Measurements from ENCODE around the gene HEPN1.
"Not testable (repeated sequence)": the region's sequence is repeated elsewhere in the genome, so short reads cannot be mapped to it uniquely, and the experiment has no call there.

The HEPN1 gene

GRCh38 chr11:124944565-124944964 is 25.5 kb downstream of the HEPN1 start:
- no peak for DNase-seq

GRCh38 chr11:124945826-124946225 is 26.8 kb downstream of the HEPN1 start:
- no peak for DNase-seq

GRCh38 chr11:124946735-124947141 is 27.7 kb downstream of the HEPN1 start:
- DNase-seq, result no peak

GRCh38 chr11:124950601-124951330 is 31.7 kb downstream of the HEPN1 start:
- no peak for DNase-seq

- no peak for DNase-seq
These were observed 32.3 kb downstream of the HEPN1 start for GRCh38 chr11:124951341-124951740.

GRCh38 chr11:124953753-124954589 is 34.9 kb downstream of the HEPN1 start, which contains the start of gene CCDC15:
Gene CCDC15, plus strand, starts transcription at chr11:124954202. Its CDS starts 531 bp downstream, at chr11:124954733.
- peak; percentile 96 to 97 for DNase-seq

GRCh38 chr11:124954590-124954955 is 35.5 kb downstream of the HEPN1 start:
- DNase-seq, result no peak

GRCh38 chr11:124955035-124955434 is 36.0 kb downstream of the HEPN1 start:
- DNase-seq, result no peak

- peak in 1 of 2 donors; percentile 39 for DNase-seq
These were observed 43.0 kb downstream of the HEPN1 start for GRCh38 chr11:124961972-124962609.

GRCh38 chr11:124968197-124968596 is 49.1 kb downstream of the HEPN1 start:
- not testable (repeated sequence) for DNase-seq

All from activated CD4-positive, alpha-beta T cell treated with anti-CD3 and anti-CD28 coated beads for 4 hours (primary cell).